Peyer's patch (tissue), 4 donors: ENCODE data around the gene SRPK2.

Source experiments
- POLR2A ChIP-seq, 2 donors: fragments of 450-650 bp; IDR thresholded peaks; one replicate each; pipeline ENCODE4 v1.5.1; 2017; ENCODE audit warnings: antibody characterized with exemption in 2 of 2, mild to moderate bottlenecking in 2 of 2, moderate library complexity in 2 of 2
- TF ChIP-seq, protein P1 (sequence below), 6 experiments: fragments of 450-650 bp in 4 of 6; fragments of 200-600 bp in 2 of 6; sonication (generic) in 1 of 6; IDR thresholded peaks; one replicate each; pipeline ENCODE4 v1.5.1; 2017 to 2019; ENCODE audit warnings: antibody characterized with exemption in 6 of 6, mild to moderate bottlenecking in 3 of 6, moderate library complexity in 1 of 6

DNA sequence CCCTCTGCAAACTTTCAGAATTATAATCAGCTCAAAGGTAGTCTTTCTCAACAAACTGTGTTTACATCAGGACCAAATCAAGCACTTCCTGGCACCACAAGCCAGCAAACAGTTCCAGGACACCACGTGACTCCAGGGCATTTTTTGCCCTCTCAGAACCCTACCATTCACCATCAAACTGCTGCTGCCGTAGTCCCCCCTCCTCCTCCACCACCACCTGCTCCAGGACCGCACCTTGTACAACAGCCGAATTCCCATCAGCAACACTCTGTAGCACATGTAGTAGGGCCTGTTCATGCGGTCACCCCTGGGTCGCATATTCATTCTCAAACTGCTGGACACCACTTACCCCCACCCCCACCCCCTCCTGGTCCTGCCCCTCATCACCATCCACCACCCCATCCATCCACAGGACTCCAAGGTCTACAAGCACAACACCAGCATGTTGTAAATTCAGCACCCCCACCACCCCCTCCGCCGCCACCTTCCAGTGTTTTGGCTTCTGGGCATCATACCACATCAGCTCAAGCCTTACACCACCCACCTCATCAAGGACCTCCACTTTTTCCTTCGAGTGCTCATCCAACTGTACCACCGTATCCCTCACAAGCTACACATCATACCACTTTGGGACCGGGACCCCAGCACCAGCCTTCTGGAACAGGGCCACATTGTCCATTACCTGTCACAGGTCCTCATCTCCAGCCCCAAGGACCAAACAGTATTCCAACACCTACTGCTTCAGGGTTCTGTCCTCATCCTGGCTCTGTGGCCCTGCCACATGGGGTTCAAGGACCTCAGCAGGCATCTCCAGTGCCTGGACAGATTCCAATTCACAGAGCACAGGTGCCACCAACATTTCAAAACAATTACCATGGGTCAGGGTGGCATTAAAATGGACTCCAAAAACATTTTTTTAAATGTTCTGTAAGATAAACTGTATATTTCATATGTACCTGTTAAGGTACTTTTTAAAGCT is 276.0 kb downstream of the SRPK2 start:
- TF ChIP-seq, protein P1, sequence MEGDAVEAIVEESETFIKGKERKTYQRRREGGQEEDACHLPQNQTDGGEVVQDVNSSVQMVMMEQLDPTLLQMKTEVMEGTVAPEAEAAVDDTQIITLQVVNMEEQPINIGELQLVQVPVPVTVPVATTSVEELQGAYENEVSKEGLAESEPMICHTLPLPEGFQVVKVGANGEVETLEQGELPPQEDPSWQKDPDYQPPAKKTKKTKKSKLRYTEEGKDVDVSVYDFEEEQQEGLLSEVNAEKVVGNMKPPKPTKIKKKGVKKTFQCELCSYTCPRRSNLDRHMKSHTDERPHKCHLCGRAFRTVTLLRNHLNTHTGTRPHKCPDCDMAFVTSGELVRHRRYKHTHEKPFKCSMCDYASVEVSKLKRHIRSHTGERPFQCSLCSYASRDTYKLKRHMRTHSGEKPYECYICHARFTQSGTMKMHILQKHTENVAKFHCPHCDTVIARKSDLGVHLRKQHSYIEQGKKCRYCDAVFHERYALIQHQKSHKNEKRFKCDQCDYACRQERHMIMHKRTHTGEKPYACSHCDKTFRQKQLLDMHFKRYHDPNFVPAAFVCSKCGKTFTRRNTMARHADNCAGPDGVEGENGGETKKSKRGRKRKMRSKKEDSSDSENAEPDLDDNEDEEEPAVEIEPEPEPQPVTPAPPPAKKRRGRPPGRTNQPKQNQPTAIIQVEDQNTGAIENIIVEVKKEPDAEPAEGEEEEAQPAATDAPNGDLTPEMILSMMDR (IDR thresholded peaks at IDR 0.05) = no peak
- TF ChIP-seq POLR2A (IDR thresholded peaks at IDR 0.05) = no peak
